Measurements from ENCODE around the gene TNIK.
A peak's percentile ranks its signal among the peaks of the same experiment; 100 is the strongest.
"Not testable (repeated sequence)": the region's sequence is repeated elsewhere in the genome, so short reads cannot be mapped to it uniquely, and the experiment has no call there.

TNIK gene

DNA sequence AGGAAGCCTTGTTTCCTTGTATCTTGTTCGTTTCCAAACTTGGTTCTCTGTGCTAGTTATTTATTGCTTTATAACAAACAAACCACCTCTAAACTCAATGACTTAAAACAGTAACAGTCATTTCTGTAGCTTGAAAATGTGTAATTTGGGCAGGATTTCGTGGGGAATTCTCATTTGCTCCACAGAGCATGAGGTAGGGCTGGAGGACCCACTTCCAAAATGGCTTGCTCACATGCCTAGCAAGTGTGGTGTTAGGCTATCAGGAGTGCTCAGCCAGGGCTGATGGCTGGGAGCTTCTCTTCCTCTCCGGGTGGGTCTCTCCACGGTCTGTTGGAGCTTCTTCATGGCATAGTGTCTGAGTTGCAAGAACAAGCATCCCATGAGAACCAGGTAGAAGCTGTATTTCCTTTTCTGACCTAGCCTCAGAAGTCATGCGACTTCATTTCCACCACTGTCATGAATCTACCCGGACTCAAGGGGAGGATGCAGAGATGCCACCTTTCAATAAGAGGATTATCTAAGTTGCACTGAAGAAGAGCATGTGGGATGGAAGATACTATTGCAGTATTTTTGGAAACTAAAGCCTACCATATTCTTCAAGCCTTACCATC is 8.2 kb upstream of the TNIK start:
- no peak for DNase-seq

DNA sequence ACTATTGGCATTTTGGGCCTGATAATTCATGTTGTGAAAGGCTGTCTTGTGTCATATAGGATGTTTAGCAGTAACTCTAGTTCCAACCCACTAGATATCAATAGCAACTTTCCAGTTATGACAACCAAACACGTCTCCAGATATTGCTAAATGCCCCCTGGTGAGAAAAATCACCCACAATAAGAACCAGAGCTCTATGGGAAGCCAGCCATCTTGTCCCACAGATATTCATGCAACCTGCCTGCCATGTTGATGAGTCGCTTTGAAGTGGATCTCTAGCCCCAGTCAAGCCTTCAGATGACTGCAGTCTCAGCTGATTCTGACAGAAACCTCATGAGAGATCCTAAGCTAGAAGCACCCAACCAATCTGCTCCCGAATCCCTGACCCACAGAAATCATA is 5.6 kb upstream of the TNIK start:
- DNase-seq = no peak

DNA sequence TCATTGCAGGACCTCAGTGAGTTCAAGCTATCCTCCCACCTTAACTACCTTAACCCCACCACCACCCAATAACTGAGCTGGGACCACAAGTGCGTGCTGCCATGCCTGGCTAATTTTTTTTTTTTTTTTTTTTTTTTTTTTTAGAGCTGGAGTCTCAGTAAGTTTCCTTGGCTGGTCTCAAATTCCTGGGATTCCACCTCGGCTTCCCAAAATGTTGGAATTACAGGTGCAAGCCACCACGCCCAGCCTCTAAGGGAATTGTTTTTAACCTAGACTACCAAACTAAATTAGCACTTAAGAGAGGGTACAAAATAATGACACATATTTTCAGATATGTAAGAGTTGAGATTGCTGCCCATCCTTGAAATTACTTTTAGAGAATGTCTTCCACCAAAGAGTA is 4.3 kb upstream of the TNIK start:
- no peak for DNase-seq

DNA sequence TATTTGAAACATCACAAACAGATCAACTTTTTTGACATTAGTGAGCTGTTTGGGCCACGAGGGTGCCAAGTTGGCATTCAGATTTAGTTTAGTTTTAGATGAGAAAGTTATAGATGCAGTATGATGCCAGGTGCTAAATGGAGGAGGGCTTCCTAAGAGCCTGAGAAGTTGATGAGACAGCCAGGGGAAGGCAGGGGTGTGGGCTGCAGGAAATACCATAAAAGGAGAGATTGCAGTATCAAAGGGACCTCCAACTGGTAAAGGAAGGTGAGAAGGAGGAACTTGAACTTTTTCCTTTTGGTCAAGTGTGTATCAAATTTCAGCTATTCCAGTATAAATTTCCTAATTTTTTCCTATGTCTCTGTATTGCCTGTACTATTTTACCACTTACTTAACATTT is 2.0 kb upstream of the TNIK start:
- peak in 2 of 5 experiments; percentile 12 to 63 for DNase-seq

DNA sequence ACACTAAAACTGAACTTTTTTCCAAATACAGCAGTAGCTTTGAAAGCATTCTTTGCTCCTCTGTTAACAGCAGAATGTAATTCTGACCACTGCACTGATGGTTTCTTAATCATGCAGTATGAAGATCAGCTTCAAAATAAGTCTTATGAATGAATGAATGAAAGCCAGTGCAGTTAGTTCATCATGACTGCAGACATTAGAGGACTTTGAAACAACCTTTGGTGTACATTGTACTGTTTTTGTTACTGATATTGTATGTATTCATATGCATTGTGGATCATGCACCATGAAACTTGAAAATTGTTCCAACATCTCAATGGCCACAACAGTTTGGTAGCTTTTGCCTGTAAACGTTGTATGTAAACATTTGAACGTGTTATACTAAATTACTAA is 1.3 kb upstream of the TNIK start:
- no peak for DNase-seq

DNA sequence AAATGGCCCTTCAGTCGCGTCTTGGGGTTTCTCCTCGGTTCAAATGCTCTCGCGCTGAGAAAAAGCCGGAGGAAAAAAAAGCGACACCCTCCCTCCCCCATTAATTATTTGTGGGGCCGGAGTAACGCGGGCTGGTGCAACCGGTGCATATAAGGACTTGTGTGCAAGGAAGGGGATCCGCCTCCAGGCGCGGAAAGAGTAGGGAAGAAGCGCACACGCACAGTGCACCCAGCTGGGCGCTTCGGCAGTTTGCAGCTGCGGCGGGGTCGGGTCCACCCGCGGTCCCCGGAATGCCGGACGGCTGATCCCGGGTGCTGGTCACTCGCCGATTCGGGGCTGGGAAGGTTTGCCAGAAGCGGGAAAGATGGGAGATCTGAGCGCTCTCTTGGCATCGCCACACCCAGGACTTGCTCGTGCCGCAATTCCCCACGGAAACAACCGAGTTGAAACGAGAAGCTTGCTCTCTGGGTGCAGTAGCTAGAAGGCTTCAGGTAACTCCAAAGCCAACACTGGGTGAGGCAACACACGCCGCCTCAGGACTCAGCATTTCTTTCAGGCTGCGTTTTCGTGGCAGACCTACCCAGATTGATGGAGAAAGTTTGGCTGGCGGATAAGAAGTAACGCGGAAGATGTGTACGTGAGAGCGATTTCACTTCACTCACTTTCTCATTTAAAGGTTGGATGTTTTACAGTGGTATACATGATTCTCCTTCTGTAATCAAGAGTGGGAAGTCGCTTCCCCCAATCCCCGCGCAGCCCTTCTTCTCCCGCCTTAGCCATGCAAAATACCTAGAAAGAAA is 720 bp upstream of the TNIK start:
- DNase-seq = peak; percentile 9 to 79 (median 18)

DNA sequence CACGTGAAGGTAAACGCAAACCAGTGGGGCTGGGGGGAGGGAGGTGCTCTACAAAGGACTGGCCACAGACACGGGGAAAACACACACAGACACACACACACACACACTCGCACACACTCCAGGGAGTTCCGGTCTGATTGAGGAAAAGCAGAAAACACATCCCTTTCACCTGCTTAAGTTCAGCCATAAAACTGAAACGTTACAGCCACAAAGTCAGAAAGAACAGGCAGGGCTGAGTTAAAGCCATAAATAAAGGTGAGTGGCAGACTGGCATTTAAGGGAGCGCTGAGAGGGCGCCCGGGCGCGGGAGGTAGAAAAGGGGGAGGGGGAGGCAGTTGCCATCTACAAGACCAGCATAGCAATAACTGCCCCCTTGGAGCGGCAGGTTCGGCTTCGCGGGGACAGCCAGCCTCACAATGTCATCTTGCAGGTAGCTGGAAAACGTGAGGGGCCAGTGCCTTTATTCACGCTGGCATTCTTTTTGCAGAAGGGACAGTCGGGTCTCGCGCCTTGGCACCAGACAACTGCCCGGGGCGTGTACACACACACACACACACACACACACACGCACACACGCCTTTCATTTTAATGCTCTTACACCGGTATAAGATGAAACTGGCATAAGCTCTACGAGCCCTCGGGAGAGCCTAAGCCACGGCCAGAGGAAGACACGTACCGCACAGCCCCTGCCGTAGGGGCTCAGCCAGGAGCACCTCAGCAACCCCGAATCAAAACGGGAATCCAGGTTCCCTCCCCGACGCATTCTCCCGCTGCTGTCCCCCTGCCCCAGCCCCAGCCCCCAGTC is 866 bp downstream of the TNIK start:
- DNase-seq = peak; percentile 25 to 83 (median 50)

DNA sequence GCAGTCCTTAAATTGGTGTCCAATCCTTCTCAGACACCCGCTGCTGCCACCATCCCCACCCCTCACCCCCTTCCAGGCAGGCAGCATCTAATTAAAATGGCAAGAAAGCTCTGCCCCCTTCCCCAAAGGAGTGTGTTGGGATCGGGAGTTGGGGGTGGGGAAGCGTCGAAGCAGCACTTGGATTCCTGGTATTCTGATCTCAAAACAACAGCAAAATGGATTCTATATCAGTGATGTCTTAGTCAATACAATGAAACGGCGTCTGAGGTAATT is 1.4 kb downstream of the TNIK start:
- DNase-seq = no peak

DNA sequence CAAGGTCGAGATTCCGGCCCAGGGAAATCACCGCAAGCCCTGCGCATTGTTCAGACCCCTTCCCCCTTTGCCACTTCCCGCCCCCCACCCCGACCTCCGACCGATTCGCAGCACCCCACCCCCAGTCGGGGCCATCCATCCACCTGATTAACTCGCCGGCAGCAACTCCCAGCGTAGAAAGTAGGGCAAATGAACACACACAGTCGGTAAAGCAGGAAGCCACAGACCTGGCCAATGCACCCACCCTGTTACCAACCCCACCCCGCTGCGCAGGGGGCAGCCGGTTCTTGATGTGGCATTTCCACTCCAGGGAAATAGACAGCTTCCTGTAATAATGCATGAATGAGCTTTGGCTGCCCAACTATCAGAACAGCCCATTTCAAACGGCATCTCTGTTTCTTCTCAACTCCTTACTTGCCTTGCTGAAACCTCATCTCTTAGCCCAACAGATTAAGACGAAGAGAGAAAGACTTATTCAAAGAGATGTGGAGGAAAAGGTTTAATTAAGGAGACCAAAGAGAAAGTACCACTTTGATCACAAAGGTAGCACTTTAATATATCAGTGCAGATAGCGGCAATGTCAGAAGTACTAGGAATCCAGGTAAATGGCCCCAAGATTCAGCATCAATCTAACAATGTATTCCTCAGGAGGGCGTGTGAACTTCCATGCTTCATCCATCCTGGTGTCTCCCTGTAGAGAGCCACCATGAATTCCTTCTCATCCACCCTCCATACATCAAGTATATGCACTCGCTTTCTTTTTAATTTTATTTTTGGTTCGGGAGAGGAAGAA is 1.9 kb downstream of the TNIK start:
- peak; percentile 10 to 85 (median 45) for DNase-seq

DNA sequence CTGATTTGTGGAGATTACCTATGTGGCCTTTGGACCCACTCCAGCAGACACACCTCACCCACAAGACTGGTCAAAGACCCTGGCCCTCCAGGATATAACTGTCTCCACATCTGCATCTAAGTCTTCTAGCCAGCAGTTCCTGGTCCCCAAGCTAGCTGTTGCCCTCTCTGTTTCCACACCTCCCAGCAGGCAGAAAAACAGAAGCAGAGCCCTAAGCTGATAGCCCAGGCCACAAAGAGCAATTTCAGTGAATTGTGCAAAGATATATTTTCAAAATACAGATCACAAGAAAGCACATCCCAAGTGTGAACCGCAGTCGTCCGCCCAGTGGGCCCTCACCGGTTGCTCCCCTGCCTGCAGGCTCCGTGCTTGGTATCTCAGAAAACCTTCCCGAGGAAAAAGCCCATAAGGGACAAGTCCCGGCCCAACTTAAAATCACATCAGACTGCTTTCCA is 2.6 kb downstream of the TNIK start:
- DNase-seq = peak in 1 of 5 experiments; percentile 46

DNA sequence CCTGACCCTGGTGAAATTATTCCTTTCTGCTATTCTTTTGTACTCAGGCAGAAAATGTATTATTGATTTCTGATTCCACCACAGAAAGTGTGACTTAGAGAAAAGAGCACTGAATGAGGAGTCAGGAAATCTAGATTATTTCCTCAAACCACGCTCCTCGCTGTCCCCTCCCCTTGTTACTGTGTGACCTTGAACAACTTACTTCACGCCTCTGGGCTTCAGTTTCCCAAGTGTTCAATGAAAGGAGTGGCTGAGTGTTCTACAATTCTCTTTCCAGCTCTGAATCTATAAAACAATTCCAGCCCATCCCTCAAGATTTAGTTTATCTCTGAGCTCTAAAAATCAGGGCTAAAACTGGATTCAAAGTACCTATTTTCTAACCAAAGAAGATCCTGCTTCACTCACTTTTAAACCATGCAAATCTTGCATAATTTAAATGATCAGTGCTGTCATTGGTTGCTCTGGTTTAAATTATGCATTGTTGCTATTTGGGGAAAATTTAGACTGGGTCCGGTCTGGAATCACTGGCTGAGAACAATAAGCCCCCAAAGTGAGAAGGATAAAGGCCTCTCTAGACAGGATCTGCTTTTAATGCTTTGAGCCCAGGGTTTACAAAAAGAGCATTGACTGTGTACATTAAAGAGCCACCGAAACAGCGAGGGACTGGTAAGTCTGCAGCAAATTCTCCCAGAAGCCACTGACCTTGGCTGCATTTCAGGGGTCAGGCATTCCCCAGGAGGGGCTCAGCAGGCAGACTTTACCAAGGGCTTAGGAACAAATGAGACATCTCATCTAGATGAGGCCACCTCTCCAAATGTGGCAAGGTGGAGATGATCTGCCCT is 3.2 kb downstream of the TNIK start:
- no peak for DNase-seq

DNA sequence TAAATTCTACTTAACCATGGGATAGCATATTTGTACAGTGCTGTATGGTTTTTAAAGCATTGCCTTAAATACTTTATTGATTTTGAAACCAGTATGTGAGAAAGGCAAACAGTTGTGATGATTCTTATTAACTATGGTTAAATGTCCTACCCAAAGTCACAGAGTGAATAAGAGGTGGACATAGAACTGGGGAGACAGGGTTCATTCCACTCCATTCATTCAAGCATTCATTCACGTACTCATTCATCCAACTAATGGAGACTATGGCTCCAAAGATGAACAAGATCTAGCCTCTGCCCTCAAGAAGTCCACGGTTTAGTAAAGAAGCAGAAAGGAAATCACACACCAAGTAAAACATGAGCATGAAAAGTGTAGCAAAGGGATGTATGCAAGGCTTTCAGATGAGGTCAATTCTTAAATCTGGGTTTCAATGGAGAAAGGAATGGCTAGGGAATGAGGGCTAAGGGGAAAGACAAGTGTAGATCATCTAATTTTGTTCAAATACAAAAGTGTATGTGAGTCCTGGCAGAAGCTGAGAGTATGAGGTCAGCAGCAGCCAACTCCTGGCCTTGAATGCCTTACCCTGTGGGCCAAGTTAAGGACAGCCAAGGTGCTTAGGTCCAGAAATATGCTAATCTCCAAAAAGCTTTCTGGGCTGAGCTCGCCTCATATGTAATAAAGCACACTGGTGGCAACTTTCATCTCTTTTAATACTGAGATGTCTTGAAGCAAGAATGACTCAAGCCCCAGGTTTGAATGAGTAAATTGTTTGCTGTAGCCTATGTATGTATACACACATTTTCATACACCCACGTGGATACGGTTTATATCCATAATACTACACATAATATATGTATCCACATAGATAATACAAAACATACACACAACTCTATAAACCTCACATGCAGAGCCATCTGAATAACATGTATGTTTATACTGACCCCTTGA is 4.3 kb downstream of the TNIK start:
- DNase-seq = peak in 1 of 5 experiments; percentile 33

DNA sequence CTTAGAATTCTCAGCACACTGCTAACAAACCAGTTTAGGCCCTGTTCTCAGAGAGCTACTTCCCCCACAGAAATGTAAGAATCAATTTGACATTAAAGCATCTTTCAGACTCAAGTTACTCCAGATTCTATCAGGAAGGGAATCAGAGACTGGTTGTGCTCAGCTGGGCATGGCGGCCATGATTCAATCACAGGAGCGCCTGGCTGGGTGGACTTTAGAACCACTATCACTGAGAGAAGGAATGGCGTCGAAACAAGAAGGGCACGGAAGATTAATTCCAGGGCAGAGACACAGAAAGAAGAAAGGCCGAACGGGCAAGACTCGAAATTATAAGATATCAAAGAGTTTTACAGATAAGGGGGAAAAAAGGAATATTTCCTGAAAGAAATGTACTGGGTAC is 6.2 kb downstream of the TNIK start:
- DNase-seq = no peak

DNA sequence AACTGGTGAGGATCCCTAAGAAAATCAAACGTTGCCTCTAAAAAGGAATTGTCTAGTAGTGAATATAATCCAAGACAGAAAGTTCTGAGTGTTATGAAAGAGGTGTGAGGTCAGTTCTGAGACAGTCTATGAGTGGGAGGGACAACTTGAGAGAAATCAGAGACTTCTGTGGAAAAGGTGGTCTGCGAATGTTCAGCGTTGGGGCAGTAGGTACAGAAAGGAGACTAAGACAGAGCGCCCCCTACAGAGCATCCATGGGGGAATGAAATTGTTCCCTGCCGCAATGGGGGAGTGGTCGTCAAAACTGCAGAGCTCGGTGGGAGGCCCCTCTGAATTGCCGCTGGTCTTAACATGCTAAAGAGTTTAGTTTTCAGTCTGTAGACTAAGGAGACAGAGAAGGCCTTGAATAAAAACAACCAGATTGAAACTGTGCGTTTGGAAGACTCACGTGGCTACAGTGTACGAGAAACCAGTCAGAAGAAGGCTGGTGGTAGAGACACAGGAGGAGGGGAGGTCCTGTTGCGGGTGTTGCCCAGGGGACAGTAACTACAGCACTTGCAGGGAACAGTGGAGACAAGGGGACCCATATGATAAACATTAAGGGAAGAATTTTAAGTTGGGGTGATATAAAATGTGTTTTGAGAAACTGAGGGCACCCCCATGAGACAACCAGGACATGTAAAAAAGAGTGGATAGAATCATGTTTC is 6.9 kb downstream of the TNIK start:
- no peak for DNase-seq

DNA sequence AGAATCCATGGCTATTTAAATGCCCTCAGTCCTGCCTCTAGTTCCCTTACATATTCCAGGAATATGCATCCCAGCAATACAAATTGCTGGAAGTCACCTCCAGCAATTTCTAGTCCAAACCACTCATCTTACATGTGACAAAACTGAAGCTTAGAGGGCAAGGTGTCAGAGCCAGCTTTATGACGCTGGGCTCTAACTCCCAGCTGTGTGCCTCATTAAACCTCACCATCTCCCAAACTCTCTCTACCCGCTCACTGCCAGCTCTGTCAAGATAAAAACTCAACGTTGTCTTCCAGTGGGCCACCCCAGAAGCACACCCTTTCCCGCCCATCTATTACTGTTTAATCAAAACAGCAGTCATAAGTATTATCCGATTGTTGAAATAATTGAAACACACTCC is 7.9 kb downstream of the TNIK start:
- DNase-seq = no peak

DNA sequence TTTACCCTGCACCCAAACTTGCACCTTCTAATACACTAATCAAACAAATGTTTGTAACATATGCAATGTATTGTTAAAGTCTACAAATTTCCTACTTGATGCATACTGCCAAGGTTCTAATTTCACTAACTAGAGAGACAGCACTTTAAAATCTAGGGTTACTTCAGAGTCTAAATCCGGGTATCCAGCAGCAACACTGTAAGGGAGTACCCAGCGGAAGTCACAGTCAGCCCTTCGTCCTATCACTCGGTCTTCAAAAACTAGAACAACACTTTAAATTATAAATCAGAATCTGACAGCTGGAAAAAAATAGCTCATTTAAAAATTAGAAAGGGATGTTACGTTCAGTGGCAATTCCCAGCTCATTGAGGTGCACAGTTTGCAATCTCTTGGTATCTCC is 8.3 kb downstream of the TNIK start:
- no peak for DNase-seq

DNA sequence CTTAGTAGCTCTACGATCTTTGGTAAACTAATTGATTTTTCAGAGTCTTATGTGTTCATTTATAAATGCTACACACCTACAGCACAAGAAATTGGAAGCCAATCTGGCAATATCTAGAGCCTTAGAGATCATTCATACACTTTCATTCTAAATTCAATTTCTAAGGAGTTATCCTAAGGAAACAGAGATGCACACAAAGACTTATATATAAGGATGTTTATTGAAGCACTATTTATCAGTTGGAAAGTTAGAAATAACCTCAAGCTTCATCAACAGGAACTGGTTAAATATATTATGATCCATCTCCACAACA is 12.7 kb downstream of the TNIK start:
- DNase-seq = not testable (repeated sequence)

DNA sequence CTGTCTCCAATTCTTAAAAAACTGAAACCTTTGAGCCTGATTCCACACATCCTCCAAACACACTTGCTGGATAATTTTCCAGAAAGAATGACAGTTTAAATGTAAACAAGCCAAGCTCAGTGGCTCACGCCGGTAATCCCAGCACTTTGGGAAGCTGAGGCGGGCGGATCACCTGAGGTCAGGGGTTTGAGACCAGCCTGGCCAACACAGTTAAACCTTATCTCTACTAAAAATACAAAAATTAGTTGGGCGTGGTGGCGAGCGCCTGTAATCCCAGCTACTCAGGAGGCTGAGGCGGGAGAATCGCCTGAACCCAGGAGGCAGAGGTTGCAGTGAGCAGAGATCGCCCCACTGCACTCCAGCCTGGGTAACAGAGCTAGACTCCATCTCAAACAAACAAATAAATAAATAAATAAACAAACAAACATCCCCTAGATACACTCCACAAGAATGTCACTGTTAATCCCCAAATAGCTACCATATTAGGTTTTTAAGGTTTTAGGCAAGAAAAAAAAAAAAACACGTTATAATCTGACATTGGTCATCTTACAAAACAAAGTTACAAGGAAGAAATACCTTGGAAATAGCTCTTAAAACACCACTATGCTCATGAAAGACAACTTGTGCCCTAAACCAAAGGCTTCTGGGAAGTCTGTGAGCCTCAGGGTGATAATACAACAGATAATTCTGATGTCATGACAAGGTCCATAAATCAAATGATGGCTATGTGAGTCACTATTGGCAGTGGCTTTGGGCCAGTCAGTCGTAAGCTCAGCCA is 13.2 kb downstream of the TNIK start:
- no peak for DNase-seq

DNA sequence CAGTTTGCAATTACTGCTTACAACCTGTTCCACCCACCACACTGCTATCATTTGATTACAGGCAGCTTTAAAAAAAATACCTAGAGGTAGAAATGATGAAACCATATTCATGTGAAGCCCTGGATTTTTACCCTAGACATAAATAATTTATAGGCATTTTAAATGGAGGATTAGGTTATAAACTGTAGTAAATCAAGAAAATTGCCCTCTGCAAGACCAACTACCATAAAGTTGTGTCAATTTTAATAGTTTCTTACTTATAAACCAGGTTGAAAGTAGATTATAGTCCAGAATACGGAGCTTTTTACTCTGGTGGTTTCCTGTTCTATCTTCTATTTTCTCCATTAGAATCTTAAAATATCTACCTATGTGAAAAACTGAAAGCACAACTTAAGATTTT is 13.9 kb downstream of the TNIK start:
- DNase-seq = no peak
